ENCODE data around the gene BAX.

GRCh38 chr19:48922548-48923490, 31.9 kb upstream of the BAX start:
- no peak for TF ChIP-seq POLR2AphosphoS5 (IDR thresholded peaks at IDR 0.05; ENCODE audit: low read depth, low read length)
- no peak for TF ChIP-seq PBX3 (IDR thresholded peaks at IDR 0.05)
- no peak for TF ChIP-seq FOXJ3 (CRISPR knock-in tag; IDR thresholded peaks at IDR 0.05)
- TF ChIP-seq CHD2 (IDR thresholded peaks at IDR 0.05; ENCODE audit: low read length, partially characterized antibody) = no peak
- no peak for TF ChIP-seq CTCF (IDR thresholded peaks at IDR 0.05)
- no peak for TF ChIP-seq RAD21 (IDR thresholded peaks at IDR 0.05; ENCODE audit: low read length)
- no peak for TF ChIP-seq EP300 (IDR thresholded peaks at IDR 0.05; ENCODE audit: borderline replicate concordance in 1 of 2, low read depth in 1 of 2, low read length in 1 of 2)
- TF ChIP-seq USF1 (IDR thresholded peaks at IDR 0.05; ENCODE audit: borderline replicate concordance, low read depth) = no peak
- TF ChIP-seq TAF1 (IDR thresholded peaks at IDR 0.05; ENCODE audit: borderline replicate concordance, low read depth, low read length) = no peak
- no peak for TF ChIP-seq SMC3 (IDR thresholded peaks at IDR 0.05; ENCODE audit: low read depth, low read length)
- no peak for TF ChIP-seq EZH2phosphoT487 (IDR thresholded peaks at IDR 0.05; ENCODE audit: borderline replicate concordance, low read depth)

Data from SK-N-SH (cell line).